Gastroesophageal sphincter (tissue), 3 donors: ENCODE measurements around the gene FAM163B.

Source experiments
- CTCF ChIP-seq, 4 experiments: fragments of 200-600 bp in 2 of 4; fragments of 450-650 bp in 2 of 4; sonication (generic) in 1 of 4; IDR thresholded peaks; one replicate each; pipeline ENCODE4 v1.5.1; 2017 to 2019; ENCODE audit warnings: antibody characterized with exemption in 4 of 4, mild to moderate bottlenecking in 2 of 4, moderate library complexity in 2 of 4
- EP300 ChIP-seq: sonication (generic); formaldehyde crosslinking; IDR thresholded peaks from one replicate; pipeline ENCODE4 v1.6.1; 2017; ENCODE audit warnings: antibody characterized with exemption, mild to moderate bottlenecking
- POLR2A ChIP-seq, 2 donors: fragments of 450-650 bp; IDR thresholded peaks; one replicate each; pipeline ENCODE4 v1.6.1; 2017; ENCODE audit warnings: antibody characterized with exemption in 2 of 2, mild to moderate bottlenecking in 2 of 2, moderate library complexity in 1 of 2
- POLR2AphosphoS5 ChIP-seq: sonication (generic); formaldehyde crosslinking; IDR thresholded peaks from one replicate; pipeline ENCODE4 v1.6.1; 2017; ENCODE audit warnings: antibody characterized with exemption

- no peak for TF ChIP-seq CTCF (IDR thresholded peaks at IDR 0.05)
- no peak for TF ChIP-seq POLR2A (IDR thresholded peaks at IDR 0.05)
- no peak for TF ChIP-seq POLR2AphosphoS5
- no peak for TF ChIP-seq EP300
Measured at GRCh38 chr9:133535306-133535877, 73.8 kb downstream of the FAM163B start.
